AG10803 (cell line): ENCODE results near the gene LRRC32.

ENCODE experiments used
- DNase-seq: peaks from one replicate; pipeline ENCODE4 v3.0.0; 2010; ENCODE audit warnings: low read depth
- H3K4me3 ChIP-seq: 2 replicates; pipeline ENCODE4 v1.5.1; 2011; ENCODE audit warnings: mild to moderate bottlenecking, low read length, control low read depth
- CTCF ChIP-seq: conservative IDR thresholded peaks from 2 replicates; pipeline ENCODE4 v1.5.1; 2011; ENCODE audit warnings: mild to moderate bottlenecking, low read length, control low read depth, inconsistent platforms

Gene LRRC32

DNA sequence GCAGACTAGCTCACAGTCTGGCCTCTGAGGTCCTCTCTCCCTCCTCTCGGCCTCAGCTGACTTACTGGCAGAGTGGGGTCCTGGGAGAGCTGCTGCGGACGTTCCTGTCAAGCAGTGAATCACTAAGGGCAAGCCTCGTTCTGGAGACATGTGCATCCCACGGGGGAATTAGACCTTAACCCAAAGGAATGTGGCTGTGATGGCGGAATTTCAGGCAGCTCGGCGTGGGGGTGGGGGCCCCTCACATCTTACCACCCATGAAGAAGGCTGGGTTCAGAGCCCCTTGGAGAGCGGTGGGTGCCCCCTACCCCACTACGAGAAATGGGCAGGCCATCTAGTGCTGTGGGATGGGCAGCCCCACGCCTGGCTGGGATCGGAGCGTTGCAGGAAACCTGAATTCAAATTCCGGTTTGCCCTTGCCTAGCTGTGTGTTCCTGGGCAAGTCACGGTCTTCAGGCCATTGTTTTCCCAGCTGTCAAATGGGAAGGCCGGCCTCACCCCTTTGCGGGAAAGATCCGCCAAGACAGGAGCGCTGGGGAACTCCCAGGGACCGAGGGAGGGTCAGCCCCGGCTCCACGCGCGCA lies 554 bp downstream of the LRRC32 start:
- no peak for TF ChIP-seq CTCF
- peak overlapping the region; percentile 65 for H3K4me3 ChIP-seq
- peak; percentile 85 for DNase-seq

DNA sequence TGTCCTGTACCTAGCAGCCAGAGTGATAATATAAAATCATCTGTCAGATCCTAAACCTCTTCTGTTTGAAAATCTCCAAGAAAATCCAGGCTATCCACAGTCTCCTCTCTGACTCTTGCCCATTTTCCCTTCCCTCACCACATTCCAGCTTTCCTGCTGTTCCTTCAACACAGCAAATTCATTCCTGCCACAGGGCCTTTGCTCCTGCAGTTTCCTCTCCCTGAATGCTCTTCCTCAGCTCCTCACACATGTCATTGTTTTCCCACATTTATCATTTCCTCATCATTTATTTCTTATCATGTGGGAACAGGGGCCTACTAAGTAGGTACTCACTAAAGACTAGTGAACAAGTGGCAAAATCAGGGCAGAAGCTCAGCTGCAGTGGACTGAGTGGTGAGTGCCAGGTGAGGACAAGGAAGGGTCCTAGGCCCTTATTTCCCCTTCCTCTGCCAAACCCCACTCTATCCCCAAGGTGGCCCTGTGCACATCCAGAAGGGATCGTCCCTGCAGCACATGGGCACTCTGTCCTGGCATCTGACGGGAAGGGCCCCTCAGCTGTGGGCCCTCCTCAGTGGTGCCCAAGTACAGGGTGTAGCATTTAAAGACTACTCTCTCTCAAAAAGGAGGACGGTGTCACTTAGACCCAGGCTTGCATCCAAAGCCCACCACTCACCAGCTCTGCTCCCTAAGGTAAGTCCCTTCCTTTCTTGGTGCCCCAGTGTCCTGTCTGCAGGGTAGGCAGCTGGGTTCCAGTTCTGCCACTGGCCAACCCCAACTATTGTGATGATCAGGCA lies 2.0 kb downstream of the LRRC32 start:
- H3K4me3 ChIP-seq: peak overlapping the region; percentile 13
- no peak for DNase-seq
- TF ChIP-seq CTCF: no peak

- TF ChIP-seq CTCF: no peak
- DNase-seq: no peak
- H3K4me3 ChIP-seq: no peak overlapping the region
These were observed 2.7 kb downstream of the LRRC32 start for GRCh38 chr11:76667856-76668255.

DNA sequence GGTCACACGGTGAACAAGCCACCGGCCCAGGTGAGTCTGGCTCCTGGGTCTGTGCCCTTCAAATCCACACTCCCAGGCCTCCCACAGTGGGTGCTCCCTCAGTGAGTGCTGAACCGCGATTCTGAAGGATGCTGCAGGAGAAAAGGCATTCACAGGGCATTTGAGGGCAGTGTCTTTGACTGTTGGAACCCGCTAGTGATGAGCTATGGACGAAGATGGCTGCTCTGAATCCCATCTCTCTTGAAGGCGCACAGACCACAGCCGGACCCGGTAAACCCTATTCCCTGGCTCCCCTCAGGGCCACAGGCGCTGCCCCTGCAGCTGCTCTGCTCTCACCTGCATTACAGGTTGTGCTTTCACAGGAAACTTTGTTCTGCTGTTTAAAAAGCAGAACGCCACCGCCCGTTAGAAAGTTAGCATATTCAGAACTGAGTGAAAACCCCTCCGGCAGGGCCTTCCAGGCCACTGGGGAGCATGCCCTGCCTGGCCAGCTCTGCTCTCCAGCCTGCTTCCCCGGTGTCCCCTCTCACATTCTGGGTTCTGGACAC lies 3.2 kb downstream of the LRRC32 start:
- H3K4me3 ChIP-seq: no peak overlapping the region
- TF ChIP-seq CTCF: no peak
- no peak for DNase-seq

GRCh38 chr11:76666830-76667229 lies 3.7 kb downstream of the LRRC32 start:
- TF ChIP-seq CTCF: no peak
- H3K4me3 ChIP-seq: no peak overlapping the region
- DNase-seq: no peak

GRCh38 chr11:76666408-76666807 lies 4.1 kb downstream of the LRRC32 start:
- DNase-seq: peak; percentile 39
- no peak for TF ChIP-seq CTCF
- no peak overlapping the region for H3K4me3 ChIP-seq

GRCh38 chr11:76665921-76666351 lies 4.6 kb downstream of the LRRC32 start:
- TF ChIP-seq CTCF: no peak
- no peak overlapping the region for H3K4me3 ChIP-seq
- no peak for DNase-seq
